Stimulated activated CD4-positive, alpha-beta T cell treated with anti-CD3 and anti-CD28 coated beads, Interleukin-4, amount 100 ng/mL, for 4 hours (primary cell): ENCODE data around the gene PTGER3.

Source experiments
- DNase-seq, 2 experiments: peaks; one replicate each; pipeline ENCODE4 v3.0.0-alpha.2; 2020

Gene PTGER3

GRCh38 chr1:71047635-71048607 lies at the start of gene PTGER3:
Gene PTGER3 (minus strand): TSS chr1:71047816. CDS start chr1:71047577, 239 bp downstream.
- peak; percentile 49 to 51 for DNase-seq

GRCh38 chr1:71094913-71095312 lies 47.3 kb upstream of the PTGER3 start:
- no peak for DNase-seq

- DNase-seq: no peak
These were observed 46.3 kb upstream of the PTGER3 start for GRCh38 chr1:71093938-71094337.

- DNase-seq: no peak
These were observed 42.1 kb upstream of the PTGER3 start for GRCh38 chr1:71089536-71090270.

- no peak for DNase-seq
These were observed 41.1 kb upstream of the PTGER3 start for GRCh38 chr1:71088645-71089287.

GRCh38 chr1:71087713-71088112 lies 40.1 kb upstream of the PTGER3 start:
- no peak for DNase-seq

- no peak for DNase-seq
These were observed 39.4 kb upstream of the PTGER3 start for GRCh38 chr1:71087060-71087459.

- no peak for DNase-seq
These were observed 38.7 kb upstream of the PTGER3 start for GRCh38 chr1:71086331-71086730.

- no peak for DNase-seq
These were observed 35.7 kb upstream of the PTGER3 start for GRCh38 chr1:71083271-71083670.

- peak in 1 of 2 experiments; percentile 3 for DNase-seq
These were observed 34.1 kb upstream of the PTGER3 start for GRCh38 chr1:71081697-71082080.

- peak; percentile 83 to 91 for DNase-seq
These were observed 33.4 kb upstream of the PTGER3 start, which contains the start of gene ZRANB2 for GRCh38 chr1:71080739-71081696. Gene ZRANB2 (minus strand): TSS chr1:71081035. CDS start chr1:71080995, 40 bp downstream.

GRCh38 chr1:71080230-71080738 lies 32.7 kb upstream of the PTGER3 start:
- DNase-seq: peak; percentile 7 to 16

- no peak for DNase-seq
These were observed 27.1 kb upstream of the PTGER3 start for GRCh38 chr1:71074681-71075080.

GRCh38 chr1:71072273-71072672 lies 24.7 kb upstream of the PTGER3 start:
- DNase-seq: no peak

GRCh38 chr1:71071720-71072119 lies 24.1 kb upstream of the PTGER3 start:
- DNase-seq: no peak

- no peak for DNase-seq
These were observed 21.0 kb upstream of the PTGER3 start for GRCh38 chr1:71068325-71069240.

GRCh38 chr1:71054791-71055190 lies 7.2 kb upstream of the PTGER3 start:
- no peak for DNase-seq

- no peak for DNase-seq
These were observed 6.7 kb upstream of the PTGER3 start for GRCh38 chr1:71054281-71054731.

- no peak for DNase-seq
These were observed 6.1 kb upstream of the PTGER3 start for GRCh38 chr1:71053758-71054157.

GRCh38 chr1:71053146-71053545 lies 5.5 kb upstream of the PTGER3 start:
- DNase-seq: no peak
